Osteoblast (primary cell): ENCODE measurements around the gene INMT. TPM values are rescaled to one million over a fixed set of nuclear protein-coding genes. Genes with fewer than 3 reads are reported as not detected.

Experiments
- DNase-seq: peaks from one replicate; pipeline ENCODE4 v3.0.0; 2011; ENCODE audit warnings: low spot score, mixed read lengths; ENCODE audit not compliant: insufficient read length; ENCODE audit errors: missing footprints
- H2AFZ ChIP-seq: 2 replicates; pipeline ENCODE4 v1.6.0; 2011; ENCODE audit warnings: mild to moderate bottlenecking, low read length
- H3K27ac ChIP-seq: 2 replicates; pipeline ENCODE4 v1.5.1; 2011; ENCODE audit warnings: mild to moderate bottlenecking, low read depth, low read length, moderate library complexity
- H3K27me3 ChIP-seq: 2 replicates; pipeline ENCODE4 v1.6.0; 2012; ENCODE audit warnings: mild to moderate bottlenecking, control low read depth, inconsistent platforms, low read length, moderate library complexity; ENCODE audit not compliant: insufficient read depth
- H3K36me3 ChIP-seq: 2 replicates; pipeline ENCODE4 v1.5.1; 2011; ENCODE audit warnings: mild to moderate bottlenecking, low read length, control low read depth, moderate library complexity; ENCODE audit not compliant: insufficient read depth
- H3K4me1 ChIP-seq: 2 replicates; pipeline ENCODE4 v1.5.1; 2011; ENCODE audit warnings: mild to moderate bottlenecking, low read length, control low read depth, moderate library complexity; ENCODE audit not compliant: insufficient read depth
- H3K4me2 ChIP-seq: 2 replicates; pipeline ENCODE4 v1.6.0; 2011; ENCODE audit warnings: mild to moderate bottlenecking, low read length; ENCODE audit not compliant: insufficient read depth
- H3K4me3 ChIP-seq: fragments of 200-600 bp; sonication (generic); 3 replicates; pipeline ENCODE4 v1.5.1; 2012; ENCODE audit warnings: mild to moderate bottlenecking, low read length, inconsistent platforms; ENCODE audit not compliant: insufficient read depth
- H3K79me2 ChIP-seq: 2 replicates; pipeline ENCODE4 v1.6.0; 2012; ENCODE audit warnings: mild to moderate bottlenecking, low read length, control low read depth, inconsistent platforms; ENCODE audit not compliant: insufficient read depth
- H3K9me3 ChIP-seq: 2 replicates; pipeline ENCODE4 v1.5.1; 2011; ENCODE audit warnings: low read depth, low read length, control low read depth
- H4K20me1 ChIP-seq: 2 replicates; pipeline ENCODE4 v1.6.0; 2012; ENCODE audit warnings: mild to moderate bottlenecking, low read length, control low read depth; ENCODE audit not compliant: insufficient read depth
- total RNA-seq: library from RNA; depleted of rRNA; stranded (reverse); fragments of >200 nt; gene quantifications from 2 replicates; pipeline ENCODE4 v1.2.3, GENCODE V29; 2012
- TF ChIP-seq, protein P1 (sequence below): IDR thresholded peaks from 2 replicates; pipeline ENCODE4 v1.5.1; 2011; ENCODE audit warnings: mild to moderate bottlenecking, low read depth, low read length, moderate library complexity; ENCODE audit errors: extremely low read depth

The INMT gene
- total RNA-seq, 1 donor, result 0.72 TPM

DNA sequence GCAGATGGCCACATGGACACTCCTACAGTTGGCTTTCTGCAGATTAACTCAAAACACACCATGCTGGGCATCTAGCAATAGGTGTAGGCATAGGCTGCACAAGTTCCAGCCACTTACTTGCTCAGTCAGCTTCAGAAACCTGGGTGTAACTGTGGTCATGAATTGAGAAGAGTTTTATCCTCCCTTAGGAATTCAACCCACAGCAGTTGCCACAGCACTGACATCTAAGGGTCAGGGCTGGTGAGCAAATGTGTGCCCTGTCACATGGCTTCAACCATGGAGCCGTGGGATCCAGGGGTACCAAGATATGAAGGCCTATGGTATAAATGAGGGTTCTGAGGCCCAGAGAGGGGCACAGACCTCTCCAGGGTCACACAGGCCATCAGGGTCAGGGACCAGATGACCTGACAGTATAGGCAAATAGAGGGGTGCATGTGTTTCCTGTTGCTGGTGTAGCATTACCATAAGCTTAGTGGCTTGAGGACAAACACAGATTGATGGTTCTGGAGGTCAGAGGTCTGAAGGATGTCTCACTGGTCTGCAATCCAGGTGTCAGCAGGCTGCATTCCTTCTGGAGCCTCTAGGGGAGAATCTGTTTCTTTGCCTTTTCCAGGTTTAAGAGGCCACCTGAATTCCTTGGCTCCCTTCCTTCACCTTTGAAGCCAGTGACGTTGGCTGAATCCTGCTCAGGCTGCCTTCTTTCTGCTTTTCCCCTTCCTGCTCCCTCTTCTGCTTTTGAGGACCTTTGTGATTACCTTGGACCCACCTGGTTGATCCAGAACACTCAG, 43.4 kb downstream of the INMT start:
- no peaks in the 10 kb centered on the region for H3K9me3 ChIP-seq
- H3K27me3 ChIP-seq, result no peaks in the 10 kb centered on the region
- no peak overlapping the region for H3K27ac ChIP-seq
- no peaks in the 10 kb centered on the region for H3K79me2 ChIP-seq
- H3K4me1 ChIP-seq, result peaks cover 26% of the 10 kb centered on the region
- no peak for DNase-seq
- H3K4me3 ChIP-seq, result no peak overlapping the region
- no peak overlapping the region for H3K4me2 ChIP-seq
- H3K36me3 ChIP-seq, result no peaks in the 10 kb centered on the region
- no peak overlapping the region for H2AFZ ChIP-seq
- TF ChIP-seq, protein P1, sequence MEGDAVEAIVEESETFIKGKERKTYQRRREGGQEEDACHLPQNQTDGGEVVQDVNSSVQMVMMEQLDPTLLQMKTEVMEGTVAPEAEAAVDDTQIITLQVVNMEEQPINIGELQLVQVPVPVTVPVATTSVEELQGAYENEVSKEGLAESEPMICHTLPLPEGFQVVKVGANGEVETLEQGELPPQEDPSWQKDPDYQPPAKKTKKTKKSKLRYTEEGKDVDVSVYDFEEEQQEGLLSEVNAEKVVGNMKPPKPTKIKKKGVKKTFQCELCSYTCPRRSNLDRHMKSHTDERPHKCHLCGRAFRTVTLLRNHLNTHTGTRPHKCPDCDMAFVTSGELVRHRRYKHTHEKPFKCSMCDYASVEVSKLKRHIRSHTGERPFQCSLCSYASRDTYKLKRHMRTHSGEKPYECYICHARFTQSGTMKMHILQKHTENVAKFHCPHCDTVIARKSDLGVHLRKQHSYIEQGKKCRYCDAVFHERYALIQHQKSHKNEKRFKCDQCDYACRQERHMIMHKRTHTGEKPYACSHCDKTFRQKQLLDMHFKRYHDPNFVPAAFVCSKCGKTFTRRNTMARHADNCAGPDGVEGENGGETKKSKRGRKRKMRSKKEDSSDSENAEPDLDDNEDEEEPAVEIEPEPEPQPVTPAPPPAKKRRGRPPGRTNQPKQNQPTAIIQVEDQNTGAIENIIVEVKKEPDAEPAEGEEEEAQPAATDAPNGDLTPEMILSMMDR, result no peak
- H4K20me1 ChIP-seq, result peaks cover 5% of the 10 kb centered on the region

DNA sequence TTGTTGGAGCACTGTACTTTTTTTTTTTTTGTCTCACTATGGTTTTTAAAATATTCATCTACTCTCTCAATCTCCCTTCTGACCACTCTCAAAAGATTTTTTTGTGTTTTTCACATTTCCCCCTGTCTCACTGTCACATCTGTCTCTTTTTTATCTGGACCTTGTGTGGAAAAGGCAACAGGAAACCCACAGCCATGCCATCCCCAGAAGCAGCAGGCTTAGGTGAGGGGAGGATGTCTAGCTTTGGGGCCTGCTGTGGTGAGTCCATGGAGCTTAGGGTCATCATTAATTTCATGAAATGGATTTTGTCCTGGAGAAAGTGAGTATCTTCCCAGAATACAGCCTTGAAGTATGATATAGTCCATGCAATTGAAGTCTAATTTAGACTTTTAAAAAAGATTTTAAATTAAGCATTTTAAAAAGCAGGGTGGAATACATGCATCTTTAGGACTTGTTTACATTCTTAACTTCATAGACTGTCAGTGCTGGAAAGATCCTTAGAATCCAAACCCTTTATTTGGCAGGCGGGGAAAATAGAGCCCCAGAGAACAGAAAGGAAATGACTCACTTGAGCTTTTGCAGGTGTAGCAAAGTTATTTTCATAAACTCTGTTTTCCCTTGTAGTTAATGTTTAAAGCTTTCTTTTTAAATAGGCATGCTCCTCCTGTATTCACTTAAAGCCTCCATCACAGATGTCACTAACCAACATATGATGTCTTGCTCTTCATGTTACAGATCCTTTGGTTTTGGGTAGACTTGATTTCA, 44.4 kb downstream of the INMT start:
- H3K4me3 ChIP-seq, result no peak overlapping the region
- no peaks in the 10 kb centered on the region for H3K36me3 ChIP-seq
- H3K4me1 ChIP-seq, result peaks cover 34% of the 10 kb centered on the region
- H2AFZ ChIP-seq, result no peak overlapping the region
- no peak overlapping the region for H3K4me2 ChIP-seq
- peak; percentile 81 for DNase-seq
- H3K27ac ChIP-seq, result no peak overlapping the region
- no peaks in the 10 kb centered on the region for H3K79me2 ChIP-seq
- peaks cover 7% of the 10 kb centered on the region for H4K20me1 ChIP-seq
- H3K27me3 ChIP-seq, result no peaks in the 10 kb centered on the region
- TF ChIP-seq, protein P1, result no peak
- no peaks in the 10 kb centered on the region for H3K9me3 ChIP-seq

DNA sequence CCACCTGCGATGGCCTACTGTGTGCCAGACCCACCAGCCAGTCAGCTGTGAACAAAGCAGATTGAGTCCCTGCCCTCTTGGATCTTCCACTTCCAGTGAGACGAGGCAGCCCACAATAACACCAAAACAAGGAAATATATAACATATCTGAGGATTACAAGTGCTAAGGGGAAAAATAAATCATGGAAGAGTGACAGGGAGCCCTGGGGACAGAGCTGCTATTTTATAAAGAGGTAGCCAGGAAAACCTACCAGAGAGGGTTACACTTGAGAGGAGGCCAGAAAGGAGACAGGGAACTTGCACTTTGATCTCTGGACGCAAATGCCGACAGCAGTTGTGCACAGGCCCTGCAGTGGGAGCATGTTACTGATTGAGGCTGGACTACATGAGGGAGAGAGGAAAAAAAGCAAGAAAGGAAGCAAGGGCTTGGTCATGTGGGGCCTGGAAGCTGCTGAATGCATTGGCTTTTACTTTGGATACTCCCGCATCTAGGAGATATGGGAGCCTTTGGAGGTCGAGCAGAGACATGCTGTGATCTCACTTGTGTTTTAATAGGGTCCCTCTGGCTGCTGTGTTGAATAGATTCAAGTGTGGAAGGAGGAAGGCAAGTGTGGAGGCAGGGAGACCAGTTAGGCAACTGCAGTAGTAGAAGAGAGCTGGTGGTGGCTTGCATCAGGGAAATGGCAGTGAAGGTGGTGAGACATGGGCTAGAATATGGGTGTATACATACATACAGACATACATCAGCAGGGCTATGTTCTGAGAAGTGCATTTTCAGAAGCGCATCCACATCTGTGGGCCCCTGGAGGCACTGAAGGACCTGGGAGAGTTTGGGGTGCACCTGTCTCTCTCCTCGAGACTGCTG, 45.5 kb downstream of the INMT start:
- H3K36me3 ChIP-seq, result no peaks in the 10 kb centered on the region
- H4K20me1 ChIP-seq, result peaks cover 10% of the 10 kb centered on the region
- TF ChIP-seq, protein P1, result no peak
- DNase-seq, result no peak
- H3K4me1 ChIP-seq, result peaks cover 37% of the 10 kb centered on the region
- H3K27ac ChIP-seq, result no peak overlapping the region
- no peaks in the 10 kb centered on the region for H3K79me2 ChIP-seq
- H3K27me3 ChIP-seq, result no peaks in the 10 kb centered on the region
- no peak overlapping the region for H2AFZ ChIP-seq
- H3K4me3 ChIP-seq, result no peak overlapping the region
- no peaks in the 10 kb centered on the region for H3K9me3 ChIP-seq
- H3K4me2 ChIP-seq, result no peak overlapping the region
